Amniotic epithelial cell (primary cell): Measurements from ENCODE around the gene AHI1.
A peak's percentile ranks its signal among the peaks of the same experiment; 100 is the strongest.

Experiments
- DNase-seq: peaks from one replicate; pipeline ENCODE4 v3.0.0-alpha.2; 2010; ENCODE audit warnings: low read depth

AHI1 gene

DNA sequence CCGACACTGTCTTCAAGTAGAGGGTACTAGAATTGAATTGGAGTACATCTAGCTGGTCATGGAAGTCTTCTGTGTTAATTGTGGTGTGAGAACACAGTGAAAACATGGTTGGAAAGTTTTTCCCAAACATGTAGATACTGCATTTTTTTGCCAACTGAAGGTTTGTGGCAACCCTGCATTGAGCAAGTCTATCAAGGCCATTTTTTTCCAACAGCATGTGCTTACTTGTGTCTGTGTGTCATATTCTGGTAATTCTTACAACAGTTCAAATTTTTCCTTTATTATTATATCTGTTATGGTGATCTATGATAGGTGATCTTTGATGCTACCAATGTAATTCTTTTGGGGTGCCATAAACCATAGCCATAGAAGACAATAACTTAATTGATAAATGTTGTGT, 169.4 kb downstream of the AHI1 start:
- peak; percentile 51 for DNase-seq

DNA sequence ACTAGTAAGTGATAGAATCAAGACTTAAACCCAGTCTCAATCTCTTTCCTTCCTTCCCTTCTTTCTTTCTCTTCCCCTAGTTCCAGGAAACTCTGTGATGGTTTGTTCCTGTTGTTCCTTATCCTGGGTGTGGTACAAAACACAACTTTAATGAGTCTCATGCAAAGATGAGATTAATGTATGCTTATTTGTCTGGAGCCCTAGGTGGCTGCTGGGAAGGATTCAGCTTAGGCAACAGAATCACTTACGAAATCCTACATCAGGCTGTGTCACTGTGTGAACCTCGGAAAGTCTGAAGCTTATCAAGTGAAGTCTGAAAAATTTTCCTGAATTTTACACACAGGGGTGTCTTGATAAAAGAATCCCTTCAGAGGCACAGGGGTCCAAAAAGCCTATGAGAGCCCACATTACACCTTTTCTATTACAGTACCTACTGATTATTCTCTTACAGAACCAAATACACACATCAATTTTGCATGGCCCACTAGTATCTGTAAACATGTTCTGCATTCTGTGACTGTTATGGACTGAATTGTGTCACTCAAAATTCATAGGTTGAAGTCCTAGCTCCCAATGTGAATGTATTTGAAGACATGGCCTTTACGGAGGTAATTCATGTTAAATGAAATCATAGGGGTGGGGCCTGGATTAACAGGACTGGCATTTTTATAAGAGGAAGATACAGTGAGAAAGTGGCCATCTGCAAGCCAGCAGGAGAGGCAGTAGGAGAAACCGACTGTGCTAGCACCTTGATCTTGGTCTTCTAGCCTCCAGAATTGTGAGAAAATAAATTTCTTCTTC, 171.7 kb downstream of the AHI1 start:
- peak; percentile 83 for DNase-seq

DNA sequence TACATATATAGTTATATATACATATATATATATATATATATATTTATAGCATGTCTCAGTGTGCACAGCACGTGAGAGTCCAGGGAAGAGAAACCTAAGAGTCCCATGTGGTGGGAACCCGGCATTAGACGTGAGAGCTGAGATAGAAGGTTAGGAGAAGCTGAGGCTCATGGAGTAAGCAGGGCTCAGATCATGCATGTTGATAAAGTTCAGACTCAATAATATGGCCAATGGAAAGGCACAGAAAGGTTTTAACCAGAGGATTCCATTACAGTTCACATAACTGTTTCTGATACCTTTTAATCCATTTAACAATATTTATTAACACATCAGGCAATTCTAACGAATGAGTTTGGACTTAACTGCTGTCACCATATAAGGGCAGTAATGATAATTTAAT, 173.0 kb downstream of the AHI1 start:
- DNase-seq, result no peak

DNA sequence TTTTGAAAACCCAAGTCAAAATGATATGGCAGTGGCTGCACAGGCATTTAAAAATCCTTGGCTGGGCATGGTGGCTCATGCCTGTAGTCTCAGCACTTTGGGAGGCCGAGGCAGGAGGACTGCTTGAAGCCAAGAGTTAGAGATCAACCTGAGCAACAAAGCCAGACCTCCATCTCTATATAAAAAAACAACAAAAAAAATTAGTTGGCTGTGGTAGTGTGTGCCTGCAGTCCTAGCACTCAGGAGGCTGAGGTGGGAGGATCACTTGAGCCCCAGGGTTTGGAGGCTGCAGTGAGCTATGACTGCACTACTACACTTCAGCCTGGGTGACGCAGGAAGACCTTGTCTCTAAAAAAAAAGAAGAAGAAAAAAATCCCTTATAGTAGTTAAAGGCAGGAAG, 173.6 kb downstream of the AHI1 start:
- no peak for DNase-seq

DNA sequence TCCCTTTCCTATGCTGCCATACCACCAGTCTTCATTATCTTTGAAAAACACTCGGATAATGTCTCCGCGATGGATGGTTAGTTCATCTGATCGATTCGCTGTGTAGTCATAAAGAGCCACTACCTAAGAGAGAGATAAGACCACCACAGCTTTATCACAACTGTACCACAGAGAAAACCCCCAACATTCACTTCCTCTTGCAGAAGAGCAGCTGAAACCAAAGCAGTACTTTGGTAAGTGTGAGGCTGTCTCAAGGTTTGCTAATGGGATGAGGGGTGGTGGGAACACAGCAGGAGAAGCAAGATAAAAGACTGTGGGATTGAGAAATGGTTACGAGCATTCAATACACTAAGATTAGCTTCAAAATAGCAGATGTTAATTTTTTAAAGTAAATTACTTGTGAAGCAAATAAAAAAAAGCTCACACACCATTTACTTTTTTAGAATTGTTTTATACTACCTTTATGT, 174.3 kb downstream of the AHI1 start:
- peak; percentile 83 for DNase-seq

DNA sequence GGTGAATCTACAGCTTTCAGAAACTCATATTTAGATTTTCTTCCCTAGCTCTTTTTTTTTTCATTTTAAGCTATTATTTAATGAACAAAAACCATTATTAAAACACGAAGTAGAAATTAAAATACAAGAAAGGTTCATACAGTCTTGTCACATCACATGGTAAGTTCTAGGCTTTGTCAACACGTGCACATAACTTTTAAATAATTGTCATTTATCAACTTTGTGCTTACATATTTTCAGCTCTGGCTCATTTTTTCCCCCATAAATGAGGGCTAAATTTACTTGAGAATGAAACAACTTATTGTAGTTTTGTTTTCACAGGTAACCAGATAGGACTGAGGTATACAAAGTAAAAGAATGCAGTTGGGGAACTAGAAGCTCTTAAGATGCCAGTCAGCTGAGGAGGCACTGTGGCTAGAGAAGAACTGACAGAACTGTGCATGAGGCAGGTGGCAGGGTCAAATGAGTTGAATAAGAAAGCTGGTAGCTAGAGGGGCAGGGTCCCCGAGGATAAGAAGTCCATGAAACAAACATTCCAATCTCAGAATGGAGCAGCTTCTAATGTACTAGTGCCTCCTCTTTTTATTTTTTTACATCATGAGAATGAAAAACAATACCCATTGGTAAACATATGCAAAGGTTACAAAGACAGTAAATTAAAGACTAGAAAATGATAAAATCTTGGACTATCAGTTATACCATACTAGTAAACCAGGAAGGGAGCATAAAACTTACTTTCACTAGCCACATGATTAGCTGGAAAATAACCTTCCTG, 174.9 kb downstream of the AHI1 start:
- DNase-seq, result no peak

DNA sequence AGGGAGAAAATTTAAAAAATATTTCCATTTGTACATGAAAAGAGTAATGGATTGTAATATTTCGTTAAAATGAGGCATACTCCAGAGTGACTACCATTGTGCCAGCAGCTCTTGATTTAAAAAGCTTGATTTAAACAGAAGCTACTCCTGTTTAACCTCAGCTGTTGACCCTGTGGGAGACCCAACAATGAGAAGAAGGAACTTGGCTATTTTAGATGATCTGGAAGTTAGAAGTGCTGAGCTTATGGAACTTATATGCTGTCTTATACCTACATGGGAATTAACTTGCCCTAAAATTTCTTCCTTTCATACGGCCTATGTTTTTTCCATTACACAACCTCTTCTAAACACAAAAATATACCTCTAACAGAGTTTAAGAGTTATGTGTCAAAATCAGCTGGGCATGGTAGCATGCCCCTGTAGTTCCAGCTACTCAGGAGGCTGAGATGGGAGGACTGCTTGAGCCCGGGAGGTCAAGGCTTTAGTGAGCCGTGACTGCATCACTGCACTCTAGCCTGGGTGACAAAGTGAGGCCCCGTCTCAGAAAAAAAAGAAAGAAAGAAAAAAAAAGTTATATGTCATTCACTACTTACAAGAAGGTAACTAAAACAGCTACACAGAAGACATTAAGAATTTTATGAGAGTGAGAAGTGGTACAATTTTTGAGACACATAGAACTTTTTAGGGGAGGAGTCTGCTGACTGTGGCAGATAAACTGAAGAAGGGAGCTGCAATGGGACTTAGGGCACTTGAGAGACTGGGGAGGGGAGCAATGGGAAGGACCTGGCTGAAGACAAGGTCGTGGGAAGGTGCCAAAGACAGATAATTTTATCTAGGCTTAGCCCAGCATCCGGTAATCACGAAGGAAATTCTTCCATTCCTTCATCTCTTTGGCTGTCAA, 176.6 kb downstream of the AHI1 start:
- no peak for DNase-seq

DNA sequence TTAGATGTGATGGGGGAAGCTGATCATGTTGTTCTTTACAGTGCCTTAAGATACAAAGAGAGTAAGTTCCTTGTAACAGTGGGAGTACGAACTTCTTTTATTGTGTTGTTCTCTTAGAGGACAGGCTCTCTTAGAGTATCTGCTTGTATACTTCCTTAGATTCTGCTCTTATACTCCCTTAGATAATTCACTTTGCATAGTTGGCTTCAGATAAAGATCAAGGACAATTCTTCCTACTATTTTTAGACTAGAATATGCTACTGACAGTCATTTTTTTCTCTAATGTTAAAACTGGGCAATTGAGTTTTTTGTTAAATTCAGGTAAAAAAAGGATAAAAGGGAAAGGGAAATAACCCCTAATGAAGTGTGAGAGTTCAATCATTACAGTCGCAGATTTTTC, 177.7 kb downstream of the AHI1 start:
- DNase-seq, result no peak

DNA sequence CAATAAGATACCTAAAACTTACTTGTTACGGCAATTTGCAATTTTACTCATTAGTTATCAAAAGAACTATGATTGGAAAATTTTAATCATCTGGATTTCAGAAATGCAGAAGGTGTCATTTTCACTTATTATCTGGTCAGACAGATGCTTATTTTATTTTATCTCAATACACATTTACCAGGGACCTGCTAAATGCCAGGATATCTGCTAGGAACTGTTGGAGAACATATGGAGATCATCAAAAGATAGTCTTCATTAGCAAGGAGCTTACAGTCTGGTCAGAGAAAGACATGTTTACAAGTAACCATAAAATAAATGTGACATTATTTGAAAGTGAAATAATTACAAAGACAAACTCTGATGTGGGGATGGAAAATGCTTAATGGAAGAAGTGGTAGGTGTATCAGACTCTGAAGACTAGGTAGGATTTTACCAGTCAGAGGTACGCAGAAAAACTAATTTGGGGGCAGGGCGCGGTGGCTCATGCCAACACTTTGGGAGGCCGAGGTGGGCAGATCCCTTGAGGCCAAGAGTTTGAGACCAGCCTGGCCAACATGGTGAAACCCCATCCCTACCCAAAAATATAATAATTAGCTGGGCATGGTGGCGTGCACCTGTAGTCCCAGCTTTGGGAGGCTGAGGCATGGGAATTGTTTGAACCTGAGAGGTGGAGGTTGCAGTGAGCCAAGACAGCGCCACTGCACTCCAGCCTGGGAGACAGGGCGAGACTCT, 178.6 kb downstream of the AHI1 start:
- no peak for DNase-seq

DNA sequence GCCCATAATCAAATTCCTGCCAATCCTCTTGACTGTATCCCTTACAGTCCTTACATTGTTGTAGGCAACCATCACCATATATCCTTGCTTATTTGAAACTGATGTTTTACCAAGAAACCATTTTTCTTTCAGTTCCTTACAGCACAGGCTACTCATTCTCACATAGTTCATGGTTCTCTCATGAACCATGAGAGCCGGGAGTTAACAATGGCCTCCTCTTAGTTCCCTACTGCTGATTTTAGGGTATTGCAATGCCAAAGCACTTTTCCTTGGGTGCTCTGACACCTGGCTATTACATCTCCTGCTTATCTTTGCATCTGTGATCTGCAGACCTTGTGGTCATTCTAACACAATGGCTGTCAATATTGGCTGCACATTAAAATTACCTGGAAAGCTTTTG, 183.0 kb downstream of the AHI1 start:
- DNase-seq, result no peak

DNA sequence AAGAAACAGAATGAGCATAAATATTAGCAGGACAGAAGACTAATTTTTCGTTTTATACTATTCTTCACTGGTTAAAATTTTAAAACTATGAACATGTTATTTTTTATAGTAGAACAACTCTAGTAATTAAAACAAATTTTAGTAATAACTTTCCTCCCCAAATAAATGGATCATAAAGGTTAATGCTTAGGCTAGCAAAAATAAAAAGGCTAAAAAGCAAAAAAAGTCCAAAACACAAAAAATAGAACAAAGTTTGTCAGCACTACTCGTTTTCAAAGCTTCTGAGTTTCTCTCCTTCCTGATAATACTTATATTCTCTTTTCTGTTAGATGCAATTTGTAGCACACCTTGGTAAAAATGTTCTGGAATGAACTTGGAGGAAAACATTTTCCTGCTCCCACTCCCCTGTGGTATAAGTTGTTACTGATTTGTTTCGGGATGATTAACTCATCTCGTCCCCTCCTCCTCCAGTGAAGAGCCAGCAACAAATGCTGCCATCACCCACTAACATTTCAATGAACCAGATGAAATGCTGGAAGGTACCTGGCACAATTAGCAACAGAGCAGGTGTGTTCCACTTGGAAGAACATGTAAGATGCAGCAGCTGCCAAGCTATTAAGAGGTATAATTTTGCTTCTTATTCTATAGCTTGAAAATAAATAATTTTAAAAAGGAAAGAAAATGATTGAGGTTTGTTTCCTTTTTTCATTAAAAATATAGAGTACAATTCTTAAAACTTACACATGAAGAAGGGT, 185.9 kb downstream of the AHI1 start:
- no peak for DNase-seq

DNA sequence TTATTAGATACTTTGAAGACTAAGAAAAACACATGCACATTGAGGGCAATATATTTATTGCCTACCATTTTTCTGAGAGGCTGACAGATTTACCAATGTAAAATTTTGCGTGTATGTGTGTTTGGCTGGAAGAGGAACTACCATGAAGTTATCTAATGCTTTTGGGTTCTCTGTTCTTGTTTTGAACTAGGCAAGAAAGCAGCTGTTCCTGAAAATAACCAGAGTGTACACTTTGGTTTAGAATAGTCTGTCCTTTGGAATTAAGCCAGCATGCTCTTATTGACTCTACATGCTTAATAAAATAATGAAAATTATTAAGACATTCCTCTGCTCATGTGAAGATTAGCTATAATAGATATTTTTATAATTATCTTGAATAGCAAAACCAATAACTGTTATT, 187.2 kb downstream of the AHI1 start:
- DNase-seq, result no peak

DNA sequence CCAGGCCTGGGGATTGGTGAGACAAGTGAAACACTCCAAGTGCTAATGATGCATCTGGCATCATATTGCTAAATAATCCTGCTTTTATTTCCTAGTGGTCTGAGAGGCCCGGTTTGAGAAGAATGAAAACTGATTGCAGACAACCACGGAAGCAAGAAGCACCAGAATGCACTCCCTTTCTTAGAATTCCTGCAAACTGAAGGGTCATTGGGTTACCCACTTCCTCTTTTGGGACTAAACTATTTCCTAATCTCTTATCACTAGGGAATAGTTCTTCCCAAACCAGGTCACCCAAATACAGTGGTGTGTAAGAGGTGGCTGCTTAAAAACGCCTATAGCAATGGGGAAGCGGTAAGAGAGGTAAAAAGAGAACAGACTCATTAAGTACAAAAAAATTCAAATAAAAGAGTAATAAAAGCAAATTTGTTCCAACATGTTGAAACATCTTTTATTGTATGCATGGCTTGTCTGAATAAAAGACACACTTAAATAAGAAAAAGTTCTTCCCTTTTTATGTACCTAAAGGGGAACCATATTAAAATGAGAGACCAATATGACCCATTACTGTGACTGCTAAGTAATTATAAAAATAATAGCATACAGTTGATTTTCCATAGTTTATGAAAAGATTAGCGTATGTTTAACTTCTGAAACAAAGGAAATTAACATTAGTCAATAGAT, 190.7 kb downstream of the AHI1 start:
- no peak for DNase-seq

DNA sequence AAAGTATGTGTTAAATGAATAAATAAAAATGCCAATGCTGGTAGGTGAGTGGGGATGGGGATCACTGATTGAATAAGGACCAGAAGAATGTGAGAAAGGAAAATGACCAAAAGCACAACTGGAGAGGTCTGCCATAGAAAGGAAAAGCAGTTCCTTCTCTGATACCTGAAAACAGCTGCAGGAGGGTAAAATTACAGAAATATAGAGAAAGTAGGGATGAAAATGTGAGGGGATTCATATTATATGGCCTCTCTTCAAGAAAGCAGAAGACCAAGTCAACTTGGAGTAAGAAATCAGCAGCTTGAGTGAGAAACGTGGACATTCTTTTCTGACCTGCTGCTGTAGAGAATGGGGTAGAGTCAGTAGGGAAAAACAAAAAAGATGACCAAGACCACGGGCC, 191.4 kb downstream of the AHI1 start:
- no peak for DNase-seq

DNA sequence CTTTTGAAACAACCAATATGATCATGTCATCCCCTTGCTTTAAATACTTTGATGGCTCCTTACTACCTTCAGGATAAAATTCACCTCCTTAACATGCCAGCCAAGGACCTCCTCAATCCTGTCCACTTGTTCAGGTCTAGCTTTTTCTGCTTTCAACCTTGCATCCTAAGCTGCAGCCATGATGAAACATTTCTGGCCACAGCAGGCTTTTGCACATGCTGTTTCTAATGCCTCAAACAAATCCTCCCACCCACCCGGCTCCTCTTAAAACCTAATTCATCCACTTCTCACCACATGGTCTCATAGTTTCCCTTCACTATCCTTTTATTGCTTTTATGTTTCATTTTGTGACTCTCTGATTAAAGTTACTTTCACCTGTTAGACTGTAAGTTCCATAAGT, 191.9 kb downstream of the AHI1 start:
- DNase-seq, result peak; percentile 28

DNA sequence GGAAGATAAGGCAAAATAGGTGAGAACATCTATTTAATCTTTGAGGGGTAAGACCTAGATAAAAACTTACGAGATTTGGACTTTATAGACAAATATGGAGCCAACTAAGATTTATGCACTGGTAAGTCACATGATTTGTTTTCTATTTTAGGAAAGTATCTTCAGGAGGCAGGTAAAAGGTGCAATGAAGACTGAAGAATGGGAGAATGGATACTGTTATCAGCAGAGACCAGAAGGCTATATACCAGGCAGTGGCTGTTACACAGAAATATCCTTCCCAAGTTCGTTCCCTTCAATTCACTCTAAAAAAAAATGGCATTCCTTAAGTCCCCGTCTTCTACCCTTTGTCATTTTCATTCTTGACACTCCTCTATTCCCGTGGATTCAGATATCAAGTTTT, 192.7 kb downstream of the AHI1 start:
- no peak for DNase-seq

DNA sequence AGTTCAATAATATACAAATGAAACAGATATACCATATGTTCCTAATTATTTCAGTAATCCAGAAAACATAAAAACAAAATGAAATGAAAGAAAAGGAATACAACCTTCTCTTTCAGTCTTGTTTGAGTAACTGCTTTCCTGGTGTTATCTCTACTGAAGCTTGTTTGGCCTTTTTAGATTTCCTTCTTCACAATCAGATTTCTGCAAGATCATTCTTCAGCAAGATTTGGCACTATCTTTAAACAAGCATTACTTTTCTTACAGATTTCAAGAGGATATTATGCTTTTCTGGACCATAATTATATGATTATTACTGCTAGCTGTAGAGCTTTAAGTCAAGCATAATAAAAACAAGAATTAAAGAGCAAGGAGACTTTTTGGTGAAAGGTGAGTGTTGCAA, 196.2 kb downstream of the AHI1 start:
- DNase-seq, result no peak

DNA sequence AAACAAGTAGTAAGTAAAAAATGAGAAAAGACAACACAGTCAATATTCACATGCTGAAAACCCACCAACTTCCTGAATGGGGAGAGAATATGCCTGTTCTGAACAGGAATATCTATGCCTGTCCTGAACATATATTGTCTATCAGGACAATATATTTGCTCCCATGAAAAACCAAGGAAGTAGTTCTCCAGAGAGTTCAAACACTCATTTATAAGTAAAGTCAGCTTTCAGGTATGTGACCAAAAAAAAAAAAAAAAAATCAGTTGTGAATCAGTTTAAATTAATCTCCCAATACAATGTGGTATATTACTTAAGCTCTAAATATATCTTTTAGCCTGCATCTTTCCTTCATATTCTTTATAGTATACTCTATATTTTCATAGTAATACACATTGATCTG, 197.0 kb downstream of the AHI1 start:
- no peak for DNase-seq

DNA sequence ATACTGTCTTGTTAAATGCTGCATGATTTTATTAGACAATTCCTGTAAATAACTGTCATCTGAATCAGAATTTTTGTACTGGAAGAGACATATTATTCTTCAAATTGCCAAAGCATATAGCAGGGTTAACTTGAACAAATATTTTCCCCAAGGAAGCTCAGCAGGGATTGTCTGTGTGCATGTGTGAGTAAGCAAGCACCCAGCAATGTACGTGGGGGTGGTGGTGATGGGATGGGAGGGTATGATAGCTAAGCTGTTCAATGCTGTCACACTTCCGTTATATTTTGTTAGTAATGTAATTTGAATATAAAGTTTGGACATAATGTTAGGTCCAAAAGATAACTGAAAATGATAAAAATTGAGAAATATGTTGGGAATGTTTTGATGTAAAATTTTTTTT, 198.3 kb downstream of the AHI1 start:
- DNase-seq, result peak; percentile 88

DNA sequence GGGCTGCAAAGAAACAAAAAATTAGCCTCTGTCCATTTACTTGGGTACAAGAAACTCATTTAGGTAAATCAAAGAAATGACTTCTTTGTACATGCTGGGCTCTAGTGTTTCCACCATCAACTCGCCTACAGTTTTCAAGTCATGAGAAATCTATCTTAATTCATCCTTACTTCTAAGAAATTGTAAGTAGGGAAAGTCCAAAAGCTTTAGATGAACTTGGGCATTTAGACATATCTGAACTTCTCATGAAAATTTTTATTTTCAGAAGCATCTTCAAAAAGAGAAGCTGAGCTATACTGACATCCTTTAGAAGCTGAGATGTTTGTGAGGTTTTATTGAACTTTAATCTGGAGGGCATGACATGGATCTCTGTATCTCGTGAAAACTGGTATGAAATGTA, 199.1 kb downstream of the AHI1 start:
- DNase-seq, result no peak
